Astrocyte (in vitro differentiated cells and primary cell): ENCODE measurements around the gene RBM47.

Experiments used
- CTCF ChIP-seq: IDR thresholded peaks from 2 replicates; pipeline ENCODE4 v1.5.1; 2011; ENCODE audit warnings: low read depth, mild to moderate bottlenecking, inconsistent platforms, low read length, moderate library complexity; ENCODE audit not compliant: insufficient read depth
- EZH2 ChIP-seq: IDR thresholded peaks from 2 replicates; pipeline ENCODE4 v1.6.1; 2012; ENCODE audit warnings: mild to moderate bottlenecking, low read length, inconsistent platforms; ENCODE audit not compliant: insufficient read depth

GRCh38 chr4:40480291-40480690, 149.4 kb downstream of the RBM47 start:
- TF ChIP-seq CTCF (no peak), EZH2 (no peak)
